GM21717 (cell line): ENCODE results near the gene ACAP3.
"Not testable (repeated sequence)": the region's sequence is repeated elsewhere in the genome, so short reads cannot be mapped to it uniquely, and the experiment has no call there.

Experiments
- ATAC-seq: cut with Tn5 transposase; IDR thresholded peaks from one replicate; pipeline ENCODE4 v1.9.1; 2021; ENCODE audit warnings: mild to moderate bottlenecking, moderate library complexity; ENCODE audit not compliant: unreplicated experiment

The ACAP3 gene

DNA sequence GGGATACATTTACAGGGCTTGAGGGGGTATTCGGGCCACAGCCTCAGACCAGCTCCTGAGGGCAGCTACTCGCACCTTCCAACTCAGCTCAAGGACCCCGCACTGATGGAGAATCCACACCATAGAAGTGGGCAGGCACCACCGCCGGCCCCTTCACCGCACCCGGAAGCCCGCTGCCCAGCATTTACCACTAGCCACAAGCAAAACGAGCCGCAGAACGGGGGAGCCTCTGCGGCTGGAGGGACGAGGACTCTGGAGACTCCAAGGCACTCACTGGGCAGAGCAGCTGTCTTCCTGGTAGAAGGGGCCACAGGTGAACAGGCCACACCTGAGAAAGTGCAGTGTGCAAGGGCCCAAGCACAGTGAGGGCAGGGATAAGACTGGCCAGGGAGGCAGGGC is 39.4 kb downstream of the ACAP3 start:
- no peak for ATAC-seq

GRCh38 chr1:1267488-1268283 is 40.0 kb downstream of the ACAP3 start:
- no peak for ATAC-seq

GRCh38 chr1:1264868-1265272 is 42.9 kb downstream of the ACAP3 start:
- no peak for ATAC-seq

GRCh38 chr1:1264026-1264425 is 43.7 kb downstream of the ACAP3 start:
- ATAC-seq = no peak

- no peak for ATAC-seq
These were observed 45.0 kb downstream of the ACAP3 start for GRCh38 chr1:1262758-1263157.

GRCh38 chr1:1262071-1262470 is 45.7 kb downstream of the ACAP3 start:
- ATAC-seq = no peak

DNA sequence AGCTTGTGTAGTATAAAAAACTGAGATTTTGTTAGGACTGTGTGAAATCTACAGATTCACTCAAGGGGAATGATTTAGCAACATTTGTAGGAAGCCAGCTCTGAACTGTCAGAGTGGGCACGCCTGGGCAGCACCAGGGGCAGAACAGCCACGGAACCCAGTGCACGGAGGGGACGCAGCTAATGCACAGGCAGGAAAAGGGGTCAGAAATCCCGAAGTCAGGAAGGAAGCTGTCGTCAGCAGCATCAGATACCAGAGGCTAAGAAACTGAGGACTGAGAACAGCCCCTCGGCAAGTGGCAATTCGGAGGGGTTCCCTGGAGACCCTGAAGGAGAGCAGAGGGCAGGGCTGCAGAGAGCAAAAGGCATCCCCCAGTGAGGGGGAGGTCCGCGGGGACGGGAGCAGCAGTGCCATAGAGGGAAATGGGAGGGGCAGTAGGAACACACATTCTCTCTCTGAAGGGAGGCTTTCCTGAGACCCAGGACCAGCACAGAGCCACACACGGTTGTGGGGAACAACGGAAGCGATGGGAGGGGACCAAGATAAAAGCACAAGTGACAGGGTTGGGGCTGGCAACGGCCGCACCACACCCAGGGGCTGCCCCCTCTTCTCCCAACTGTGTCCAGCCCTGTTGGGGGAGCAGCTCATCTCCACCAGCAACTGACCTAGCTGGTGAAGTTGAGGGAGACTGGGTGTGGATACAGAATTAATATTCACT is 46.7 kb downstream of the ACAP3 start:
- ATAC-seq = no peak

DNA sequence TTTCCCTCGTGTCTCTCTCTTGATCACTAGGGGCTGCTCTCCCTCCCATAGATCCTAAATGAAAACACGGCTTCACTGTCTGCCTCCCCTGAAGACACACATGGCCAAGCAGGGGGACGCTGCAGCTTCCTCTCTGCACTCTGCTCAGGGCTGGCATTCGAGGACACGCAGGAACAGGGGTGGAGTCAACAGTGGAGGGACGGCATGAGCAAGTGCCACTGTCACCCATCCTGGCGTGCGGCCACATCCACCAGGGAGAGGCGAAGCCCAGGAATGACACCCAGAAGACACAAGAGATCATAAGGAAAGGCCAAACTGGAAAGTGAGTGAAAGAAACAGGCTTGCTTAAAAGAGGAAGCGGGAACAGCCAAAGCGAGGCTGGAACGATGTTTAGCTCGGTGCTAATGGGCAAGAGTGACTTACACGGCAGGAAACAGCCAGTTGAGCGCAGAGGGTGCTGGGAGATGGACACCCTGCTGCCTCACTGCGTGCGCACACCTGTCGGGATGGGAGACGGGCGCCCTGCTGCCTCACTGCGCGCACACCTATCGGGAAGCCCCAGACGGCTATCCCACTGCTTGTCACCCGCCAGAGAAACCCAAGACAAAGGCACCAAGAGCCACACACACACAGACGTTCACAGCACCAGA is 47.7 kb downstream of the ACAP3 start:
- ATAC-seq = no peak

GRCh38 chr1:1259540-1259939 is 48.2 kb downstream of the ACAP3 start:
- ATAC-seq = no peak

- ATAC-seq = no peak
These were observed 48.6 kb downstream of the ACAP3 start for GRCh38 chr1:1259119-1259488.

- ATAC-seq = no peak
These were observed 50.5 kb downstream of the ACAP3 start for GRCh38 chr1:1256956-1257871.

- ATAC-seq = no peak
These were observed 52.1 kb downstream of the ACAP3 start for GRCh38 chr1:1255611-1256010.

- ATAC-seq = no peak
These were observed 52.7 kb downstream of the ACAP3 start for GRCh38 chr1:1255078-1255477.

DNA sequence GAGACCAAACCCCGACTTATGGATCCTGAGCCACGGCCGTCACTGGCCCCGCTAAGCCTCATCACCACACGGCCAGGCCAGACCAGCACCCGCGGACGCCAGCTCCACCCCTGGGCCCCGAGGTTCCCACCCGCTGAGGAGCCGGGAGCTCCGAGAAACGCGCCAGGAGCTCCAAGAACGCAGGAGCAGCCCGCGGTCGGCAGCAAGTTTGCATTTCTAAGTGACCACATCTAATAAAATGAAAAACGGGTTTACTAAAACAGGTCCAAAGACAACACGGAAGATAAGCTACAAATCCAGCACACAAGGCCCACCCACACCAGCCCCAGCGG is 53.1 kb downstream of the ACAP3 start:
- ATAC-seq = no peak

DNA sequence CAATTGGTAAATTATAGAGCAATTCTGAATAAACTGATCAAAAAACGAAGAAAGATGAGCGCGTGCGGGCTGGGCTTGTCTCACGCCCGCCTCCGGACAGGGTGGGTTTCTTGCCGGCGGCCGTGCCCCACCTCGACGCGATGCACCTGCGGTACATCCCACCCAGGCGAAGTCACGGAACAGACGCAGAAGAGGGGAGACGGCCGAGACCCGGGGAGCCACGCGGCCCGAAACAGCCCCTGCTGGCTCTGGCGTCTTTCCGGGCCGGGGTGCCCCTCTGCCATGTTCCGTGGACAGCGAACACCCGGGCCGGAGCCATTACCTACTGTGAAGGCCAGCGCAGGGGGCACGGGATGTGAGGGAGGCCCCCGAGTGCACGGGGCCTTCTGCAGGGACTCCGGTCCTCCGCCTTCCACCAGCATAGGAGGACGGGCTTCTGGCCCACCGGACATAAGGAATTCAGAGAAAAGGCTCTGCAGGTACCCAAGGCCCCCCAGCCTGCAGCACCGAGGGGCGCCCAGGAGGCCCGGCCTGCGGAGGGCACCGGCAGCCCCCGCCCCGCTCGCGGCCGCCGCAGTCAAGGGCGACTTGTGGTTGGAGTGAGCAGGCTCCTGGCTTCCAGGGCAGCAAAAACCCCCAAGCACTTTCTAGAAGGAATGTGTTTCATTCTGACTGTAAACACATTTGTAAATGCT is 53.6 kb downstream of the ACAP3 start:
- no peak for ATAC-seq

DNA sequence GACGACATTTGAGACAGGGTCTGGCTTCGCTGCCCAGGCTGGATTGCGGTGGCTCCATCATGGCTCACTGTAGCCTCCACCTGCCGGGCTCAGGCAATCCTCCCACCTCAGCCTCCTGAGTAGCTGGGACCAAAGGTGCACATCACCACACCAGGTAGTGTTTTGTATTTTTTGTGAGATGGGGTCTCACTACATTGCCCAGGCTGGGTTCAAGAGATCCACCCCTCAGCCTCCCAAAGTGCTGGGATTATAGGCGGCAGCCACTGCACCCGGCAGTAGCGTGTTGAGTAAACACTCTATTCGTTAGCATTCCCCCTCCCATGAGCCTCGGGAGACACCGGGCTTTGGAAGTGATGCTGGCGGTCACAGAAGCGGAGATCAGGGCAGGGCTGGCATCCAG is 54.4 kb downstream of the ACAP3 start:
- ATAC-seq = no peak

GRCh38 chr1:1250786-1251284 is 56.9 kb downstream of the ACAP3 start:
- no peak for ATAC-seq

DNA sequence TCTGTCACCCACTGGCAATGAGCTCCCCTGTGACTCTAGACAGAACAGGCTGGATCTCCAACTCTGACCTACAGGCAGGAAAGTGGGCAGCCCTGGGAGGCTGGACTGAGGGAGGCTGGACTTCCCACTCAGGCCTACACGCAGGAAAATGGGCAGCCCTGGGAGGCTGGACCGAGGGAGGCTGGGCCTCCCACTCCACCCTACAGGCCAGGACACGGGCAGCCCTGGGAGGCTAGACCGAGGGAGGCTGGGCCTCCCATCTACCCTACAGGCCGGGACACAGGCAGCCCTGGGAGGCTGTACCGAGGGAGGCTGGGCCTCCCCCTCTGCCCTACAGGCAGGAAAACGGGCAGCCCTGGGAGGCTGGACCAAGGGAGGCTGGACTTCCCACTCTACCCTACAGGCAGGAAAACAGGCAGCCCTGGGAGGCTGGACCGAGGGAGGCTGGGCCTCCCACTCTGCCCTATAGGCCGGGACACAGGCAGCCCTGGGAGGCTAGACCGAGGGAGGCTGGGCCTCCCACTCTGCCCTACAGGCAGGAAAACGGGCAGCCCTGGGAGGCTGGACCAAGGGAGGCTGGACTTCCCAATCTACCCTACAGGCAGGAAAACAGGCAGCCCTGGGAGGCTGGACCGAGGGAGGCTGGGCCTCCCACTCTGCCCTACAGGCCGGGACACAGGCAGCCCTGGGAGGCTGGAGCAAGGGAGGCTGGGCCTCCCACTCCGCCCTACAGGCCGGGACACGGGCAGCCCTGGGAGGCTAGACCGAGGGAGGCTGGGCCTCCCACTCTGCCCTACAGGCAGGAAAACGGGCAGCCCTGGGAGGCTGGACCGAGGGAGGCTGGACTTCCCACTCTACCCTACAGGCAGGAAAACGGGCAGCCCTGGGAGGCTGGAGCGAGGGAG is 59.5 kb downstream of the ACAP3 start:
- not testable (repeated sequence) for ATAC-seq

DNA sequence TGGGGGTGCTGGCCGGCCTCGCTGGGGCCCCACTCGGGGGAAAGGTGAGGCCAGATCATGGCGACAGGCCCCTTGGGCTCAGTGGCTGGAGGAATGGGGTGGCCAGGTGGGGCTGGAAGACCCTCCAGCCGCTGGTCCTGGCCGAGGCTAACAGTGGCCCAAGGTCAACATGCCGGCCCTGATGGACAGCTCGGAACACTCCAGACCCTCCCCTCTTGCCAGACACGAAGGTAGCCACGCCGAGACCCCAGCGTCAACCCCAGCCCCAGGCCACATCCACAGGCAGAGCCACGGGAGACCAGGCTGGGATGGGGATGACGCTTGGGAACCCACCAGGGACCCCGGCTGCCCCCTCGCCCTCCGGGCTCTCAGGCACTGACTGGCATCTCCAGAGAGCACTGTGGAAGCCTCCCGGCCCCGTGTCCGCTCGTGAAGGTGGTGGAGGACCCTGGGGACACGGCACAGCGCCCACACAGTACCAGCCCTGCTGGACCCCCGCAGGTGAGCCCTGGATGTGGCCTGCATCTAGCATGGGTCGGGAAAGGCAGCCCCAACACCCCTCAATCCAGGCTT is 60.3 kb downstream of the ACAP3 start:
- ATAC-seq = no peak
